CD8-positive, alpha-beta memory T cell (primary cell): ENCODE results near the gene TENM3. TPM values are rescaled to one million over a fixed set of nuclear protein-coding genes. Genes with fewer than 3 reads are reported as not detected.

Source experiments
- CTCF ChIA-PET: fragments of 350-600 bp; sonication (Branson Sonifier 250); formaldehyde crosslinking; loops from one replicate; lab custom pipeline; 2021; ENCODE audit warnings: antibody characterized with exemption; lab: Charles Lee
- POLR2A ChIA-PET: fragments of 350-600 bp; sonication (Branson Sonifier 250); formaldehyde crosslinking; loops from one replicate; lab custom pipeline; 2021; ENCODE audit warnings: antibody characterized with exemption; lab: Charles Lee
- DNase-seq, 5 donors: peaks; one replicate each; pipeline versions ENCODE4 v3.0.0 to v3.0.0-alpha.2; 2020 to 2022; ENCODE audit warnings: mixed read lengths in 1 of 5
- H3K27ac ChIP-seq: one replicate; pipeline ENCODE4 v1.7.0; 2013; ENCODE audit warnings: low read depth, mild to moderate bottlenecking, low read length, moderate library complexity
- H3K27me3 ChIP-seq: 2 replicates; pipeline ENCODE4 v1.7.0; 2013; ENCODE audit warnings: low read length, mild to moderate bottlenecking; ENCODE audit not compliant: insufficient read depth, poor library complexity, severe bottlenecking
- H3K36me3 ChIP-seq: 2 replicates; pipeline ENCODE4 v1.7.0; 2013; ENCODE audit warnings: mild to moderate bottlenecking, low read length, moderate library complexity; ENCODE audit not compliant: insufficient read depth
- H3K4me1 ChIP-seq: 2 replicates; pipeline ENCODE4 v1.7.0; 2013; ENCODE audit warnings: mild to moderate bottlenecking, low read length, moderate library complexity; ENCODE audit not compliant: insufficient read depth
- H3K4me3 ChIP-seq: 2 replicates; pipeline ENCODE4 v1.7.0; 2013; ENCODE audit warnings: mild to moderate bottlenecking, low read length
- H3K9me3 ChIP-seq: 2 replicates; pipeline ENCODE4 v1.7.0; 2013; ENCODE audit warnings: mild to moderate bottlenecking, low read length
- H3K27ac Mint-ChIP-seq, 8 donors: one replicate each; pipeline ENCODE4 v1.8.0; 2020 to 2021; ENCODE audit warnings: mixed read lengths in 8 of 8, mild to moderate bottlenecking in 6 of 8, inconsistent platforms in 3 of 8, moderate library complexity in 3 of 8
- H3K27me3 Mint-ChIP-seq, 2 donors: one replicate each; pipeline ENCODE4 v1.8.0; 2020 to 2021; ENCODE audit warnings: mixed read lengths in 2 of 2, mild to moderate bottlenecking in 1 of 2, moderate library complexity in 1 of 2
- H3K36me3 Mint-ChIP-seq, 3 donors: one replicate each; pipeline ENCODE4 v1.8.0; 2020 to 2021; ENCODE audit warnings: mixed read lengths in 3 of 3, inconsistent platforms in 1 of 3, mild to moderate bottlenecking in 1 of 3
- H3K4me1 Mint-ChIP-seq, 3 donors: one replicate each; pipeline ENCODE4 v1.8.0; 2020 to 2021; ENCODE audit warnings: mixed read lengths in 3 of 3, inconsistent platforms in 1 of 3, mild to moderate bottlenecking in 1 of 3
- H3K4me3 Mint-ChIP-seq, 7 donors: one replicate each; pipeline ENCODE4 v1.8.0; 2020 to 2021; ENCODE audit warnings: mixed read lengths in 7 of 7, mild to moderate bottlenecking in 6 of 7, moderate library complexity in 4 of 7, inconsistent platforms in 2 of 7
- H3K9me3 Mint-ChIP-seq, 5 donors: one replicate each; pipeline ENCODE4 v1.8.0; 2020 to 2022; ENCODE audit warnings: mixed read lengths in 5 of 5, mild to moderate bottlenecking in 3 of 5, moderate library complexity in 2 of 5, inconsistent platforms in 1 of 5
- polyA plus RNA-seq: library from polyadenylated mRNA; unstranded; fragments of 300-500 nt; fragmentation: Illumina TruSeq; gene quantifications from one replicate; pipeline ENCODE4 v1.2.3, GENCODE V29; 2021
- total RNA-seq, 2 experiments: library from RNA; stranded (reverse); gene quantifications; one replicate each; pipeline ENCODE4 v1.2.3, GENCODE V29; 2021

The TENM3 gene
- total and polyA plus RNA-seq, 3 experiments from 2014 or later, result not detected

DNA sequence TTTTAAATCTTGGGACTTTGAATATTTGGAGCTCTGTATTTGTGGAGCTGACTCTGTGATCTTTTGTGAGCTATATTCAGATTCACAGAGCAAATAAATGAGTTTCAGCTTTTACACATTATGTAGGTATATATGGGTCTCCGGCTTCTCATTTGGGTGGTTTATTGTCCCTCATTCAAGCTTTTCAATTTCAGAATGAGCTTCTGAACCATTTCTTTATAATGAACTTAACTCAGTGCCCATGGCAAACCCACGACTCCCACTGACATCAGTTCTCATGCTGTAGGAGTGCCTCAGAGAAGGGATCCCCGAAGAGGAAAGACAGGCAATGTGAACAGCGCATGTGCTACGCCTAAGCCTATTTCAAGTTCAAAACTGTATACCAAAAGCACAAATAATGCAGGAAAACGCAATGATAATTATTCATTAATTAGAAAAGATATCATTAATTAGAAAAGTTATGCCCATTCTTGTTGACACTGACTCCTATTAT, 517.4 kb downstream of the TENM3 start:
- Mint-ChIP-seq H3K36me3 (no peaks in the 10 kb centered on the region), H3K9me3 (no peaks in the 10 kb centered on the region), H3K27ac (no peak overlapping the region), H3K27me3 (peaks cover 4 to 14% of the 10 kb centered on the region in 2 donors), H3K4me1 (no peaks in the 10 kb centered on the region), H3K4me3 (no peak overlapping the region)
- Histone ChIP-seq H3K36me3 (no peaks in the 10 kb centered on the region), H3K27me3 (no peaks in the 10 kb centered on the region), H3K4me3 (no peak overlapping the region), H3K27ac (no peak overlapping the region), H3K9me3 (no peaks in the 10 kb centered on the region), H3K4me1 (no peaks in the 10 kb centered on the region)
- DNase-seq, result no peak
- ChIA-PET CTCF (no interaction called here), POLR2A (no interaction called here)

DNA sequence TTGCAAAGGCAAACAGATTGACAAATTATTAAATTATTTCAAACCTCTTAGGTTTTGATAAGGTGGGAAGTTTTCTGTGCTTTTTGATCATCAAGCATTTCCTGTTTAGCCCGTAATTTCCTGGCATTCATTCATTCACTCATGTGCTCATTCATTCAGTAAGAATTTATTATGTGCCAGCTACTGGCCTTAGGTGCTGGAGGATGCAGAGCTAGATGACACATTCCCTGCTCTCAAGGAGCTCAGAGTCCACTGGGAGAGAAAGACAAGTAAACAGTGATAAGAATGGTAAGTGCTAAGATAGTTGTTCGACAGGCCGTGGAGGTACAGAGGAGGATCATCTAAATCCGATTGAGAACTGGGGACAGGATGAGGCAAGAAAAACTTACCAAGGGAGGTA, 520.9 kb downstream of the TENM3 start:
- Mint-ChIP-seq H3K27ac (no peak overlapping the region), H3K4me1 (no peaks in the 10 kb centered on the region), H3K27me3 (peaks cover 9 to 19% of the 10 kb centered on the region in 2 donors), H3K36me3 (no peaks in the 10 kb centered on the region), H3K9me3 (no peaks in the 10 kb centered on the region), H3K4me3 (no peak overlapping the region)
- Histone ChIP-seq H3K4me3 (no peak overlapping the region), H3K4me1 (no peaks in the 10 kb centered on the region), H3K9me3 (no peaks in the 10 kb centered on the region), H3K27ac (no peak overlapping the region), H3K36me3 (no peaks in the 10 kb centered on the region), H3K27me3 (no peaks in the 10 kb centered on the region)
- ChIA-PET POLR2A (no interaction called here), CTCF (interaction anchor here (1.2 kb wide), 1 partner anchor 23 kb away, joined by 3 read pairs; no protein-coding TSS in a partner anchor)
- DNase-seq, result no peak

- no peak for DNase-seq
- Mint-ChIP-seq H3K27me3 (peaks cover 9 to 18% of the 10 kb centered on the region in 2 donors), H3K4me1 (no peaks in the 10 kb centered on the region), H3K36me3 (no peaks in the 10 kb centered on the region), H3K27ac (no peak overlapping the region), H3K4me3 (no peak overlapping the region), H3K9me3 (no peaks in the 10 kb centered on the region)
- H3K4me1 ChIP-seq, result no peaks in the 10 kb centered on the region
- ChIA-PET POLR2A (no interaction called here), CTCF (interaction anchor here (1.2 kb wide), 1 partner anchor 23 kb away, joined by 3 read pairs; no protein-coding TSS in a partner anchor)
- no peak overlapping the region for H3K27ac ChIP-seq
- no peak overlapping the region for H3K4me3 ChIP-seq
- H3K9me3 ChIP-seq, result no peaks in the 10 kb centered on the region
- no peaks in the 10 kb centered on the region for H3K27me3 ChIP-seq
- H3K36me3 ChIP-seq, result no peaks in the 10 kb centered on the region
Measured at GRCh38 chr4:182764642-182765041, 521.4 kb downstream of the TENM3 start.

GRCh38 chr4:182765987-182766856, 523.0 kb downstream of the TENM3 start:
- peaks cover 9 to 14% of the 10 kb centered on the region in 2 donors for H3K27me3 Mint-ChIP-seq
- no peaks in the 10 kb centered on the region for H3K36me3 ChIP-seq
- no peaks in the 10 kb centered on the region for H3K27me3 ChIP-seq
- H3K4me3 Mint-ChIP-seq, result no peak overlapping the region
- ChIA-PET CTCF (no interaction called here), POLR2A (no interaction called here)
- no peaks in the 10 kb centered on the region for H3K36me3 Mint-ChIP-seq
- no peaks in the 10 kb centered on the region for H3K4me1 Mint-ChIP-seq
- H3K9me3 Mint-ChIP-seq, result no peaks in the 10 kb centered on the region
- H3K4me3 ChIP-seq, result no peak overlapping the region
- no peak overlapping the region for H3K27ac ChIP-seq
- no peaks in the 10 kb centered on the region for H3K4me1 ChIP-seq
- no peak overlapping the region for H3K27ac Mint-ChIP-seq
- H3K9me3 ChIP-seq, result no peaks in the 10 kb centered on the region
- no peak for DNase-seq

DNA sequence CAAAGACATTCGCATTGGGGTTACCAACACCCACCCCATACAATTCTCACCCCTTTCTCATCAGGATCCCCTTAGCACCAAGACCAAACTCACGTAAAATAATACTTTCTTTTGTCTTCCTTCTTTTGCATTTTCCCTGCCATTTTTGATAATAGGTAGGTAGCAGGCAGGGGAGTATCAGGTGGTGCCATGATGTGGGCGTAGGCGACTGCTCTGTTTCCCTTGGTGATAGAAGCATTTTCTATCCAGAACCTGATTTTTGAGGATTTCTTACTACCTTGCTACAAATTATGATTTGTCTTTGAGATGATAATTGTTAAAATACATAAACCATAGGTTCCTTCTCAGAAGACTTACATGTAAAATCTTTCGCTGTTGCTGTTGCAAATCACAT, 523.7 kb downstream of the TENM3 start:
- Histone ChIP-seq H3K36me3 (no peaks in the 10 kb centered on the region), H3K27ac (no peak overlapping the region), H3K9me3 (no peaks in the 10 kb centered on the region), H3K4me3 (no peak overlapping the region), H3K4me1 (no peaks in the 10 kb centered on the region), H3K27me3 (no peaks in the 10 kb centered on the region)
- ChIA-PET POLR2A (no interaction called here), CTCF (no interaction called here)
- no peak for DNase-seq
- H3K9me3 Mint-ChIP-seq, result no peaks in the 10 kb centered on the region
- H3K36me3 Mint-ChIP-seq, result no peaks in the 10 kb centered on the region
- no peak overlapping the region for H3K27ac Mint-ChIP-seq
- H3K4me3 Mint-ChIP-seq, result no peak overlapping the region
- H3K4me1 Mint-ChIP-seq, result no peaks in the 10 kb centered on the region
- H3K27me3 Mint-ChIP-seq, result peaks cover 9 to 14% of the 10 kb centered on the region in 2 donors

GRCh38 chr4:182768838-182769237, 525.6 kb downstream of the TENM3 start:
- Mint-ChIP-seq H3K4me3 (no peak overlapping the region), H3K36me3 (no peaks in the 10 kb centered on the region), H3K9me3 (no peaks in the 10 kb centered on the region), H3K27me3 (peaks cover 9 to 15% of the 10 kb centered on the region in 2 donors), H3K27ac (no peak overlapping the region), H3K4me1 (no peaks in the 10 kb centered on the region)
- CTCF ChIA-PET, result no interaction called here
- Histone ChIP-seq H3K27me3 (no peaks in the 10 kb centered on the region), H3K36me3 (no peaks in the 10 kb centered on the region), H3K9me3 (no peaks in the 10 kb centered on the region), H3K27ac (no peak overlapping the region), H3K4me1 (no peaks in the 10 kb centered on the region), H3K4me3 (no peak overlapping the region)
- no peak for DNase-seq
- POLR2A ChIA-PET, result no interaction called here

- H3K27ac Mint-ChIP-seq, result no peak overlapping the region
- no peaks in the 10 kb centered on the region for H3K36me3 Mint-ChIP-seq
- POLR2A ChIA-PET, result no interaction called here
Measured at GRCh38 chr4:182770259-182770995, 527.2 kb downstream of the TENM3 start.

GRCh38 chr4:182770996-182771514, 527.9 kb downstream of the TENM3 start:
- Histone ChIP-seq H3K9me3 (no peaks in the 10 kb centered on the region), H3K27me3 (no peaks in the 10 kb centered on the region), H3K27ac (no peak overlapping the region), H3K36me3 (no peaks in the 10 kb centered on the region), H3K4me1 (no peaks in the 10 kb centered on the region), H3K4me3 (no peak overlapping the region)
- H3K27me3 Mint-ChIP-seq, result peaks cover 5% of the 10 kb centered on the region in 2 donors
- no peaks in the 10 kb centered on the region for H3K36me3 Mint-ChIP-seq
- no peak for DNase-seq
- no peaks in the 10 kb centered on the region for H3K9me3 Mint-ChIP-seq
- H3K27ac Mint-ChIP-seq, result no peak overlapping the region
- no peak overlapping the region for H3K4me3 Mint-ChIP-seq
- ChIA-PET POLR2A (no interaction called here), CTCF (no interaction called here)
- H3K4me1 Mint-ChIP-seq, result no peaks in the 10 kb centered on the region

More at GRCh38 chr4:182770259-182770995, 527.2 kb downstream of the TENM3 start:
- H3K4me1 ChIP-seq, result no peaks in the 10 kb centered on the region
- H3K27me3 ChIP-seq, result no peaks in the 10 kb centered on the region
- DNase-seq, result no peak
- no peak overlapping the region for H3K27ac ChIP-seq
- Mint-ChIP-seq H3K27me3 (peaks cover 5 to 11% of the 10 kb centered on the region in 2 donors), H3K9me3 (no peaks in the 10 kb centered on the region), H3K4me1 (no peaks in the 10 kb centered on the region), H3K4me3 (no peak overlapping the region)
- H3K36me3 ChIP-seq, result no peaks in the 10 kb centered on the region
- no peaks in the 10 kb centered on the region for H3K9me3 ChIP-seq
- CTCF ChIA-PET, result no interaction called here
- no peak overlapping the region for H3K4me3 ChIP-seq
